ENCODE data around the gene MED7. TPM values are rescaled to one million over a fixed set of nuclear protein-coding genes. Genes with fewer than 3 reads are reported as not detected.

MED7 gene
- total and polyA plus RNA-seq, 9 of the 15 experiments (the other 6 are each of a cell fraction or from before 2014, with no cell fraction given) = 4.5 to 38.7 (median 12.2) TPM

DNA sequence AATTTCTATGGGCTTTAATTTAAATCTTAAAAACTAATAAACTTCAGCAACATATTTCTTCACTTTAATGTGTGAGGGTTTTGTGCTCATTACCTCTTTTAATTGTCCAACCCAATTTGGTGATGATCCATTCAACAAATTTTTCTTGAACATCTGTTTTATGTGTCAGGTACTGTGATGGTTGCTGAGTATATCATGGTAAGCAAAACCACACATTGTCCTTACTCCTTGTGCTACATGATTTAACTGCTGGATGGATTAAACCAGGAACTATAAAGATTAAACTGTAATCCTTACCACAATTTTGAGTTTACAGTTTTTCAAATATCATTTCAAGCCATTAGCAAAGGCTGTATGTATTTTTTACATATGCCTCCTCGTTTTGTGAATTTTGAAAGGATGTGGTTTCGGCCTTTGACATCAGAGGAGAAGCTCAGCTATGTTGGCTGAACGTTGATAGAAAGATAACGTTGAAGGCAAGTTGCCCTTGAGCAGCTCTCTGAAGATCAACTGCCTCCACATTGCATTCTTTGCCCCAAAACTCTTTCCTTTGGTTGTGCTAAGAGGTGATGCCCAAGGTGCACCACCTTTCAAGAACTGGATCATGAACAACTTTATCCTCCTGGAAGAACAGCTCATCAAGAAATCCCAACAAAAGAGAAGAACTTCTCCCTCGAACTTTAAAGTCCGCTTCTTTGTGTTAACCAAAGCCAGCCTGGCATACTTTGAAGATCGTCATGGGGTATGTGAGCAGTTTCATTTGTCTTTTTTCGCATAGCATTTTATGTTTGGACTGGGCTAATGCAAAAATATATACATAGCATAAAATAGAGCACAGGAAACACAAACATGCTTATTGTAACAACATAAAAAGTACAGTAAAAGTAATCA lies 38.0 kb upstream of the MED7 start, which contains the start of gene ITK:
Gene ITK, plus strand, starts transcription at position 467 of the 891 bp plus-strand sequence. Its CDS starts 138 bp downstream, at position 605.
- H3K36me3 ChIP-seq (ENCODE audit: control insufficient read depth, insufficient read depth, low read length) = no peaks in the 10 kb centered on the region
- no peak within 1 kb of the TSS for H3K4me3 ChIP-seq
- peak; percentile 6 for FAIRE-seq
- no peaks in the 10 kb centered on the region for H3K27me3 ChIP-seq (ENCODE audit: control insufficient read depth in 2 of 2, insufficient read depth in 2 of 2, low read length in 2 of 2)
- H2AFZ ChIP-seq (ENCODE audit: low read depth, low read length) = no peak within 1 kb of the TSS
- under 1% methylated on average over 8 of the region's 8 CpGs for WGBS (ENCODE audit: insufficient coverage, low coverage, missing lambda C conversion rate)
- H3K4me2 ChIP-seq (ENCODE audit: insufficient read depth, low read length) = no peak within 1 kb of the TSS
- intact Hi-C loops (cut with micrococcal nuclease) = no loop called here
- H3K9ac ChIP-seq (ENCODE audit: insufficient read depth in 1 of 2, low read depth in 2 of 2, low read length in 2 of 2) = no peak within 1 kb of the TSS
- H3K9me3 ChIP-seq (replicated peaks; ENCODE audit: control insufficient read depth, insufficient read depth, low read depth, low read length) = no peaks in the 10 kb centered on the region
- H3K9me1 ChIP-seq (ENCODE audit: control insufficient read depth, insufficient read depth, low read length) = no peaks in the 10 kb centered on the region
- no TSS peak for BruUV-seq (replicated peaks)
- H3K27ac ChIP-seq (ENCODE audit: extremely low read depth, low read depth, low read length) = no peak within 1 kb of the TSS
- no peaks in the 10 kb centered on the region for H3K4me1 ChIP-seq (replicated peaks in 1 of 2; ENCODE audit: control insufficient read depth in 2 of 2, insufficient read depth in 2 of 2, low read length in 2 of 2)
- in situ Hi-C loops (cut with MboI) = no loop called here
- no peak for DNase-seq (ENCODE audit: extremely low read depth in 1 of 4, low spot score in 3 of 4)
- H4K20me1 ChIP-seq (replicated peaks; ENCODE audit: control insufficient read depth, insufficient read depth, low read length) = no peaks in the 10 kb centered on the region
- ChIA-PET POLR2A (no interaction called here), CTCF (ENCODE audit: low intra/inter-chr PET ratio) (no interaction called here)
- H3K79me2 ChIP-seq (ENCODE audit: control insufficient read depth, insufficient read depth, low read length) = no peaks in the 10 kb centered on the region
- no peak for ATAC-seq
- TF ChIP-seq TAF7 (tag; IDR thresholded peaks at IDR 0.05) (no peak), HMG20B (CRISPR knock-in tag; IDR thresholded peaks at IDR 0.05) (no peak), ZNF239 (CRISPR knock-in tag; IDR thresholded peaks at IDR 0.05) (no peak)
- TF ChIP-seq, protein P1, sequence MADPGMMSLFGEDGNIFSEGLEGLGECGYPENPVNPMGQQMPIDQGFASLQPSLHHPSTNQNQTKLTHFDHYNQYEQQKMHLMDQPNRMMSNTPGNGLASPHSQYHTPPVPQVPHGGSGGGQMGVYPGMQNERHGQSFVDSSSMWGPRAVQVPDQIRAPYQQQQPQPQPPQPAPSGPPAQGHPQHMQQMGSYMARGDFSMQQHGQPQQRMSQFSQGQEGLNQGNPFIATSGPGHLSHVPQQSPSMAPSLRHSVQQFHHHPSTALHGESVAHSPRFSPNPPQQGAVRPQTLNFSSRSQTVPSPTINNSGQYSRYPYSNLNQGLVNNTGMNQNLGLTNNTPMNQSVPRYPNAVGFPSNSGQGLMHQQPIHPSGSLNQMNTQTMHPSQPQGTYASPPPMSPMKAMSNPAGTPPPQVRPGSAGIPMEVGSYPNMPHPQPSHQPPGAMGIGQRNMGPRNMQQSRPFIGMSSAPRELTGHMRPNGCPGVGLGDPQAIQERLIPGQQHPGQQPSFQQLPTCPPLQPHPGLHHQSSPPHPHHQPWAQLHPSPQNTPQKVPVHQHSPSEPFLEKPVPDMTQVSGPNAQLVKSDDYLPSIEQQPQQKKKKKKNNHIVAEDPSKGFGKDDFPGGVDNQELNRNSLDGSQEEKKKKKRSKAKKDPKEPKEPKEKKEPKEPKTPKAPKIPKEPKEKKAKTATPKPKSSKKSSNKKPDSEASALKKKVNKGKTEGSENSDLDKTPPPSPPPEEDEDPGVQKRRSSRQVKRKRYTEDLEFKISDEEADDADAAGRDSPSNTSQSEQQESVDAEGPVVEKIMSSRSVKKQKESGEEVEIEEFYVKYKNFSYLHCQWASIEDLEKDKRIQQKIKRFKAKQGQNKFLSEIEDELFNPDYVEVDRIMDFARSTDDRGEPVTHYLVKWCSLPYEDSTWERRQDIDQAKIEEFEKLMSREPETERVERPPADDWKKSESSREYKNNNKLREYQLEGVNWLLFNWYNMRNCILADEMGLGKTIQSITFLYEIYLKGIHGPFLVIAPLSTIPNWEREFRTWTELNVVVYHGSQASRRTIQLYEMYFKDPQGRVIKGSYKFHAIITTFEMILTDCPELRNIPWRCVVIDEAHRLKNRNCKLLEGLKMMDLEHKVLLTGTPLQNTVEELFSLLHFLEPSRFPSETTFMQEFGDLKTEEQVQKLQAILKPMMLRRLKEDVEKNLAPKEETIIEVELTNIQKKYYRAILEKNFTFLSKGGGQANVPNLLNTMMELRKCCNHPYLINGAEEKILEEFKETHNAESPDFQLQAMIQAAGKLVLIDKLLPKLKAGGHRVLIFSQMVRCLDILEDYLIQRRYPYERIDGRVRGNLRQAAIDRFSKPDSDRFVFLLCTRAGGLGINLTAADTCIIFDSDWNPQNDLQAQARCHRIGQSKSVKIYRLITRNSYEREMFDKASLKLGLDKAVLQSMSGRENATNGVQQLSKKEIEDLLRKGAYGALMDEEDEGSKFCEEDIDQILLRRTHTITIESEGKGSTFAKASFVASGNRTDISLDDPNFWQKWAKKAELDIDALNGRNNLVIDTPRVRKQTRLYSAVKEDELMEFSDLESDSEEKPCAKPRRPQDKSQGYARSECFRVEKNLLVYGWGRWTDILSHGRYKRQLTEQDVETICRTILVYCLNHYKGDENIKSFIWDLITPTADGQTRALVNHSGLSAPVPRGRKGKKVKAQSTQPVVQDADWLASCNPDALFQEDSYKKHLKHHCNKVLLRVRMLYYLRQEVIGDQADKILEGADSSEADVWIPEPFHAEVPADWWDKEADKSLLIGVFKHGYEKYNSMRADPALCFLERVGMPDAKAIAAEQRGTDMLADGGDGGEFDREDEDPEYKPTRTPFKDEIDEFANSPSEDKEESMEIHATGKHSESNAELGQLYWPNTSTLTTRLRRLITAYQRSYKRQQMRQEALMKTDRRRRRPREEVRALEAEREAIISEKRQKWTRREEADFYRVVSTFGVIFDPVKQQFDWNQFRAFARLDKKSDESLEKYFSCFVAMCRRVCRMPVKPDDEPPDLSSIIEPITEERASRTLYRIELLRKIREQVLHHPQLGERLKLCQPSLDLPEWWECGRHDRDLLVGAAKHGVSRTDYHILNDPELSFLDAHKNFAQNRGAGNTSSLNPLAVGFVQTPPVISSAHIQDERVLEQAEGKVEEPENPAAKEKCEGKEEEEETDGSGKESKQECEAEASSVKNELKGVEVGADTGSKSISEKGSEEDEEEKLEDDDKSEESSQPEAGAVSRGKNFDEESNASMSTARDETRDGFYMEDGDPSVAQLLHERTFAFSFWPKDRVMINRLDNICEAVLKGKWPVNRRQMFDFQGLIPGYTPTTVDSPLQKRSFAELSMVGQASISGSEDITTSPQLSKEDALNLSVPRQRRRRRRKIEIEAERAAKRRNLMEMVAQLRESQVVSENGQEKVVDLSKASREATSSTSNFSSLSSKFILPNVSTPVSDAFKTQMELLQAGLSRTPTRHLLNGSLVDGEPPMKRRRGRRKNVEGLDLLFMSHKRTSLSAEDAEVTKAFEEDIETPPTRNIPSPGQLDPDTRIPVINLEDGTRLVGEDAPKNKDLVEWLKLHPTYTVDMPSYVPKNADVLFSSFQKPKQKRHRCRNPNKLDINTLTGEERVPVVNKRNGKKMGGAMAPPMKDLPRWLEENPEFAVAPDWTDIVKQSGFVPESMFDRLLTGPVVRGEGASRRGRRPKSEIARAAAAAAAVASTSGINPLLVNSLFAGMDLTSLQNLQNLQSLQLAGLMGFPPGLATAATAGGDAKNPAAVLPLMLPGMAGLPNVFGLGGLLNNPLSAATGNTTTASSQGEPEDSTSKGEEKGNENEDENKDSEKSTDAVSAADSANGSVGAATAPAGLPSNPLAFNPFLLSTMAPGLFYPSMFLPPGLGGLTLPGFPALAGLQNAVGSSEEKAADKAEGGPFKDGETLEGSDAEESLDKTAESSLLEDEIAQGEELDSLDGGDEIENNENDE (IDR thresholded peaks at IDR 0.05; ENCODE audit: low read depth, low read length) = no peak
- TF ChIP-seq, protein P2, sequence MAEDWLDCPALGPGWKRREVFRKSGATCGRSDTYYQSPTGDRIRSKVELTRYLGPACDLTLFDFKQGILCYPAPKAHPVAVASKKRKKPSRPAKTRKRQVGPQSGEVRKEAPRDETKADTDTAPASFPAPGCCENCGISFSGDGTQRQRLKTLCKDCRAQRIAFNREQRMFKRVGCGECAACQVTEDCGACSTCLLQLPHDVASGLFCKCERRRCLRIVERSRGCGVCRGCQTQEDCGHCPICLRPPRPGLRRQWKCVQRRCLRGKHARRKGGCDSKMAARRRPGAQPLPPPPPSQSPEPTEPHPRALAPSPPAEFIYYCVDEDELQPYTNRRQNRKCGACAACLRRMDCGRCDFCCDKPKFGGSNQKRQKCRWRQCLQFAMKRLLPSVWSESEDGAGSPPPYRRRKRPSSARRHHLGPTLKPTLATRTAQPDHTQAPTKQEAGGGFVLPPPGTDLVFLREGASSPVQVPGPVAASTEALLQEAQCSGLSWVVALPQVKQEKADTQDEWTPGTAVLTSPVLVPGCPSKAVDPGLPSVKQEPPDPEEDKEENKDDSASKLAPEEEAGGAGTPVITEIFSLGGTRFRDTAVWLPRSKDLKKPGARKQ (CRISPR knock-in tag; IDR thresholded peaks at IDR 0.05) = no peak
